ENCODE data around the gene PPM1J.

- TF ChIP-seq POLR2A (IDR thresholded peaks at IDR 0.05; ENCODE audit: low read depth, low read length) (no peak), POLR2AphosphoS5 (IDR thresholded peaks at IDR 0.05; ENCODE audit: low read depth, low read length) (no peak), POU2F2 (IDR thresholded peaks at IDR 0.05; ENCODE audit: low read depth, low read length) (no peak), TAF1 (IDR thresholded peaks at IDR 0.05; ENCODE audit: low read depth, low read length) (no peak), PAX5 (IDR thresholded peaks at IDR 0.05; ENCODE audit: insufficient read depth, low read length, severe bottlenecking) (no peak)
Measured at GRCh38 chr1:112712701-112713128, 2.4 kb downstream of the PPM1J start.
